Mesendoderm (in vitro differentiated cells): ENCODE results near the gene GIMAP5.

ENCODE experiments used
- DNase-seq: peaks from one replicate; pipeline ENCODE4 v3.0.0; 2013
- H2AK5ac ChIP-seq: 2 replicates; pipeline ENCODE4 v1.6.1; 2013; ENCODE audit warnings: low read length, inconsistent platforms
- H2BK120ac ChIP-seq: 2 replicates; pipeline ENCODE4 v1.6.1; 2013; ENCODE audit warnings: low read depth, mild to moderate bottlenecking, low read length, moderate library complexity, mixed read lengths
- H2BK15ac ChIP-seq: replicated peaks from 2 replicates; pipeline ENCODE4 v1.6.1; 2013; ENCODE audit warnings: low read depth, mild to moderate bottlenecking, moderate library complexity
- H2BK5ac ChIP-seq: 2 replicates; pipeline ENCODE4 v1.6.1; 2013; ENCODE audit warnings: low read length, inconsistent platforms
- H3K18ac ChIP-seq: 2 replicates; pipeline ENCODE4 v1.6.1; 2013; ENCODE audit warnings: mild to moderate bottlenecking, low read length, mixed read lengths
- H3K23ac ChIP-seq: one replicate; pipeline ENCODE4 v1.6.1; 2013; ENCODE audit warnings: low read length
- H3K27ac ChIP-seq: 2 replicates; pipeline ENCODE4 v1.5.1; 2013; ENCODE audit warnings: low read depth, mild to moderate bottlenecking, inconsistent platforms, low read length, moderate library complexity
- H3K27me3 ChIP-seq: 2 replicates; pipeline ENCODE4 v1.6.1; 2013; ENCODE audit warnings: low read length, control low read depth, mild to moderate bottlenecking, inconsistent platforms; ENCODE audit not compliant: insufficient read depth, poor library complexity
- H3K36me3 ChIP-seq: 2 replicates; pipeline ENCODE4 v1.6.1; 2013; ENCODE audit warnings: low read length, inconsistent platforms; ENCODE audit not compliant: control insufficient read depth, insufficient read depth
- H3K4ac ChIP-seq: one replicate; pipeline ENCODE4 v1.6.1; 2013; ENCODE audit warnings: low read depth, mild to moderate bottlenecking, low read length, moderate library complexity
- H3K4me1 ChIP-seq: 2 replicates; pipeline ENCODE4 v1.6.1; 2013; ENCODE audit warnings: low read depth, low read length, inconsistent platforms; ENCODE audit not compliant: control insufficient read depth
- H3K4me2 ChIP-seq: 2 replicates; pipeline ENCODE4 v1.6.1; 2013; ENCODE audit warnings: low read length
- H3K4me3 ChIP-seq: 2 replicates; pipeline ENCODE4 v1.5.1; 2013; ENCODE audit warnings: mild to moderate bottlenecking, low read length
- H3K56ac ChIP-seq: one replicate; pipeline ENCODE4 v1.6.1; 2013; ENCODE audit warnings: low read length
- H3K79me1 ChIP-seq: 2 replicates; pipeline ENCODE4 v1.6.1; 2013; ENCODE audit warnings: low read length, inconsistent platforms
- H3K79me2 ChIP-seq: 2 replicates; pipeline ENCODE4 v1.6.1; 2013; ENCODE audit warnings: mild to moderate bottlenecking, low read length; ENCODE audit not compliant: control insufficient read depth, insufficient read depth
- H3K9ac ChIP-seq: 2 replicates; pipeline ENCODE4 v1.6.1; 2013; ENCODE audit warnings: low read length, inconsistent platforms
- H4K5ac ChIP-seq: one replicate; pipeline ENCODE4 v1.6.1; 2013; ENCODE audit warnings: low read length
- H4K8ac ChIP-seq: one replicate; pipeline ENCODE4 v1.6.1; 2013; ENCODE audit warnings: low read depth, mild to moderate bottlenecking, control low read depth, low read length, moderate library complexity
- WGBS: extraction: QIAGEN DNeasy Blood & Tissue Kit; methylation state at CpG from one replicate; pipeline ENCODE4 v1.1.7; 2013; ENCODE audit warnings: low lambda C conversion rate, missing lambda C conversion rate; ENCODE audit not compliant: insufficient coverage; ENCODE audit errors: extremely low coverage; 5-methylcytosine and 5-hydroxymethylcytosine counted together

GIMAP5 gene

GRCh38 chr7:150744041-150744656 lies 6.9 kb downstream of the GIMAP5 start:
- no peak overlapping the region for H2AK5ac ChIP-seq
- peaks cover 46% of the 10 kb centered on the region for H3K27me3 ChIP-seq
- H3K23ac ChIP-seq = no peak overlapping the region

GRCh38 chr7:150745086-150745485 lies 7.9 kb downstream of the GIMAP5 start:
- no peaks in the 10 kb centered on the region for H3K4me1 ChIP-seq
- H2BK5ac ChIP-seq = no peak overlapping the region
- no peak overlapping the region for H3K4ac ChIP-seq
- no peak overlapping the region for H3K18ac ChIP-seq
- no peak for DNase-seq
- no peak overlapping the region for H2BK15ac ChIP-seq
- no peaks in the 10 kb centered on the region for H3K79me1 ChIP-seq
- no peak overlapping the region for H2AK5ac ChIP-seq
- WGBS = no CpG with 5 or more reads among the region's 5 CpGs
- H3K36me3 ChIP-seq = no peaks in the 10 kb centered on the region
- H2BK120ac ChIP-seq = no peak overlapping the region
- H3K23ac ChIP-seq = no peak overlapping the region
- H3K56ac ChIP-seq = no peak overlapping the region
- H3K27ac ChIP-seq = no peak overlapping the region
- no peak overlapping the region for H3K9ac ChIP-seq
- no peak overlapping the region for H4K8ac ChIP-seq
- no peak overlapping the region for H4K5ac ChIP-seq
- H3K79me2 ChIP-seq = no peaks in the 10 kb centered on the region
- H3K4me2 ChIP-seq = no peak overlapping the region
- H3K27me3 ChIP-seq = peaks cover 41% of the 10 kb centered on the region
- H3K4me3 ChIP-seq = no peak overlapping the region

More at GRCh38 chr7:150744041-150744656, 6.9 kb downstream of the GIMAP5 start:
- H3K4ac ChIP-seq = no peak overlapping the region
- no peak overlapping the region for H3K18ac ChIP-seq
- no peak overlapping the region for H3K9ac ChIP-seq
- no peak overlapping the region for H2BK15ac ChIP-seq
- H4K5ac ChIP-seq = no peak overlapping the region
- H2BK5ac ChIP-seq = no peak overlapping the region
- WGBS = no CpG with 5 or more reads among the region's 8 CpGs
- H3K4me3 ChIP-seq = no peak overlapping the region
- no peak overlapping the region for H3K4me2 ChIP-seq
- no peaks in the 10 kb centered on the region for H3K79me1 ChIP-seq
- H4K8ac ChIP-seq = no peak overlapping the region
- H2BK120ac ChIP-seq = no peak overlapping the region
- no peaks in the 10 kb centered on the region for H3K4me1 ChIP-seq
- H3K27ac ChIP-seq = no peak overlapping the region
- no peaks in the 10 kb centered on the region for H3K36me3 ChIP-seq
- H3K79me2 ChIP-seq = no peaks in the 10 kb centered on the region
- no peak overlapping the region for H3K56ac ChIP-seq
- DNase-seq = no peak

DNA sequence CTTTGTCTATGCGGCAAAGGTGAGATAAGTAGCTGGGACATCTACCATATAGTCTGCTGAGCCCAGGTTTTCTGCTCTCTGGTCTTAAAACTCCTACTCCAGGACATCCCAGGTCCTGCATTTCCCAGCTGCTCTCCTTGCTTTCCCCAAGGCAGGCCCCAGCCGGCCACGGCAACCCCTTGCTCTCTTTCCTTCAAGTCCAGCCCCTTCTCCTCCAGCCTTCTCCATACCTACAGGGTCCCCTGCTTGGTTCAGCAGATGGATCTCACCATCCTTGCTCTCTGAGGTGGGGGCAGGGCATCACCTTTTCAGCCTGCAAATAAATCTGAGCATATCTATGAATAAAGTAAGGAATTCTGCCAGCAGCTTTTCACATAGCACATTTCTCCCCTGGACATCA lies 8.7 kb downstream of the GIMAP5 start:
- no peak overlapping the region for H3K27ac ChIP-seq
- no peak overlapping the region for H2BK5ac ChIP-seq
- H3K79me1 ChIP-seq = no peaks in the 10 kb centered on the region
- H3K4me1 ChIP-seq = no peaks in the 10 kb centered on the region
- H2BK120ac ChIP-seq = no peak overlapping the region
- no peak overlapping the region for H2AK5ac ChIP-seq
- peaks cover 36% of the 10 kb centered on the region for H3K27me3 ChIP-seq
- H4K5ac ChIP-seq = no peak overlapping the region
- H3K56ac ChIP-seq = no peak overlapping the region
- no peaks in the 10 kb centered on the region for H3K36me3 ChIP-seq
- H3K23ac ChIP-seq = no peak overlapping the region
- no peak overlapping the region for H3K4me3 ChIP-seq
- H3K4ac ChIP-seq = no peak overlapping the region
- no peak overlapping the region for H3K4me2 ChIP-seq
- H3K79me2 ChIP-seq = no peaks in the 10 kb centered on the region
- WGBS = no CpG with 5 or more reads among the region's 3 CpGs
- H3K18ac ChIP-seq = no peak overlapping the region
- no peak for DNase-seq
- H3K9ac ChIP-seq = no peak overlapping the region
- no peak overlapping the region for H2BK15ac ChIP-seq
- H4K8ac ChIP-seq = no peak overlapping the region

- Histone ChIP-seq H3K4me1 (no peaks in the 10 kb centered on the region), H3K4me3 (no peak overlapping the region), H3K4ac (no peak overlapping the region), H4K5ac (no peak overlapping the region), H4K8ac (no peak overlapping the region), H3K79me2 (no peaks in the 10 kb centered on the region), H2BK15ac (no peak overlapping the region), H3K27ac (no peak overlapping the region), H3K56ac (no peak overlapping the region), H3K4me2 (no peak overlapping the region), H2BK5ac (no peak overlapping the region), H3K18ac (no peak overlapping the region), H2AK5ac (no peak overlapping the region), H2BK120ac (no peak overlapping the region), H3K9ac (no peak overlapping the region), H3K23ac (no peak overlapping the region), H3K79me1 (no peaks in the 10 kb centered on the region), H3K27me3 (peaks cover 28% of the 10 kb centered on the region), H3K36me3 (no peaks in the 10 kb centered on the region)
- no CpG with 5 or more reads among the region's 6 CpGs for WGBS
- DNase-seq = no peak
Observed at GRCh38 chr7:150746921-150747320, 9.7 kb downstream of the GIMAP5 start.

GRCh38 chr7:150748376-150748775 lies 11.2 kb downstream of the GIMAP5 start:
- H3K23ac ChIP-seq = no peak overlapping the region
- no peak for DNase-seq
- no peak overlapping the region for H2BK15ac ChIP-seq
- H3K4me2 ChIP-seq = no peak overlapping the region
- H3K4me1 ChIP-seq = no peaks in the 10 kb centered on the region
- no peak overlapping the region for H3K4me3 ChIP-seq
- H4K8ac ChIP-seq = no peak overlapping the region
- H3K27ac ChIP-seq = no peak overlapping the region
- H3K4ac ChIP-seq = no peak overlapping the region
- no peak overlapping the region for H4K5ac ChIP-seq
- peaks cover 20% of the 10 kb centered on the region for H3K27me3 ChIP-seq
- no peaks in the 10 kb centered on the region for H3K79me1 ChIP-seq
- H2BK120ac ChIP-seq = no peak overlapping the region
- no peak overlapping the region for H3K9ac ChIP-seq
- H3K36me3 ChIP-seq = no peaks in the 10 kb centered on the region
- no peaks in the 10 kb centered on the region for H3K79me2 ChIP-seq
- no peak overlapping the region for H2BK5ac ChIP-seq
- no peak overlapping the region for H3K56ac ChIP-seq
- H3K18ac ChIP-seq = no peak overlapping the region
- no CpG with 5 or more reads among the region's 4 CpGs for WGBS
- H2AK5ac ChIP-seq = no peak overlapping the region

DNA sequence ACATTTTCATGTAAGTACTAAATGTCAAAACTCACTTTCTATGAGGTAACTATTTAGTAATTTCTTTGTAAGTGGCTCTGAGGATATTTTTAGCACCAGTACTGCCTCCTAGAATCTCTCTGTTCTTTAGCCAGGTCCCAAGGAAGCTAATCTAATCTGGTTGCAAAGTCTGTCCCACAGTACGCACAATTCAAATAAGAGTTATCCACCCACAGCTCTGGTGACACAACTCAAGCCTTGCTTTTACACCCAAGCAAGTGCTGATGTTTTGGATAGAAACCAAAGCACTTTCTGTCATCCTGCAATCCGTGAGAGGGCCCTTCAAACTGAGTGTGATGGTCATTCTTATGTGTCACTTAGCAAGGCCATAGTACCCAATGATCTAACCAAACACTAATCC lies 14.5 kb downstream of the GIMAP5 start:
- Histone ChIP-seq H2BK15ac (no peak overlapping the region), H3K18ac (no peak overlapping the region), H3K27ac (no peak overlapping the region), H4K5ac (no peak overlapping the region), H3K4ac (no peak overlapping the region), H2BK5ac (no peak overlapping the region), H3K4me2 (no peak overlapping the region), H4K8ac (no peak overlapping the region), H3K79me1 (no peaks in the 10 kb centered on the region), H3K9ac (no peak overlapping the region), H2AK5ac (no peak overlapping the region), H3K27me3 (peaks cover 4% of the 10 kb centered on the region), H3K4me3 (no peak overlapping the region), H3K4me1 (no peaks in the 10 kb centered on the region), H3K23ac (no peak overlapping the region), H3K36me3 (no peaks in the 10 kb centered on the region), H3K56ac (no peak overlapping the region), H2BK120ac (no peak overlapping the region), H3K79me2 (no peaks in the 10 kb centered on the region)
- no peak for DNase-seq
- no CpG with 5 or more reads among the region's 2 CpGs for WGBS
